ENCODE results near the gene HERC4. TPM values are rescaled to one million over a fixed set of nuclear protein-coding genes. Genes with fewer than 3 reads are reported as not detected.
A peak's percentile ranks its signal among the peaks of the same experiment; 100 is the strongest.

HERC4 gene
- total and polyA plus RNA-seq, 8 donors: 11.2 to 30.7 (median 14.1) TPM

DNA sequence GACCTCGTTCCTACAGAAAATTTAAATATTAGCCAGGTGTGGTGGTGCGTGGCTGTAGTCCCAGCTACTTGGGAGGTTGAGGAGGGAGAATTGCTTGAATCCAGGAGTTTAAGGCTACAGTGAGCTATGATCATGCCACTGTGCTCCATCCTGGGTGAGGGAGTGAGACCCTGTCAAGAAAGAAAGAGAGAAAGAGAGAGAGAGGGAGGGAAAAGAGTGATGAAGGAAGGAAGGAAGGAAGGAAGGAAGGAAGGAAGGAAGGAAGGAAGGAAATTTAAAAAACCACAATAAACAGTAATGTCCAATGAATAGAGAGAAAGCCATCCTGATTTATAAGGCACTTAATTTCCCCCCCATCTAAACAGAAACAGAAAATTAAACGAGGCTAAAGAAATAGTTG is 43.6 kb upstream of the HERC4 start:
- Histone ChIP-seq H3K27me3 (no peaks in the 10 kb centered on the region), H3K4me1 (no peaks in the 10 kb centered on the region), H3K27ac (no peak overlapping the region), H3K4me3 (no peak overlapping the region), H3K9me3 (no peaks in the 10 kb centered on the region), H3K36me3 (no peaks in the 10 kb centered on the region)
- TF ChIP-seq, protein P1, sequence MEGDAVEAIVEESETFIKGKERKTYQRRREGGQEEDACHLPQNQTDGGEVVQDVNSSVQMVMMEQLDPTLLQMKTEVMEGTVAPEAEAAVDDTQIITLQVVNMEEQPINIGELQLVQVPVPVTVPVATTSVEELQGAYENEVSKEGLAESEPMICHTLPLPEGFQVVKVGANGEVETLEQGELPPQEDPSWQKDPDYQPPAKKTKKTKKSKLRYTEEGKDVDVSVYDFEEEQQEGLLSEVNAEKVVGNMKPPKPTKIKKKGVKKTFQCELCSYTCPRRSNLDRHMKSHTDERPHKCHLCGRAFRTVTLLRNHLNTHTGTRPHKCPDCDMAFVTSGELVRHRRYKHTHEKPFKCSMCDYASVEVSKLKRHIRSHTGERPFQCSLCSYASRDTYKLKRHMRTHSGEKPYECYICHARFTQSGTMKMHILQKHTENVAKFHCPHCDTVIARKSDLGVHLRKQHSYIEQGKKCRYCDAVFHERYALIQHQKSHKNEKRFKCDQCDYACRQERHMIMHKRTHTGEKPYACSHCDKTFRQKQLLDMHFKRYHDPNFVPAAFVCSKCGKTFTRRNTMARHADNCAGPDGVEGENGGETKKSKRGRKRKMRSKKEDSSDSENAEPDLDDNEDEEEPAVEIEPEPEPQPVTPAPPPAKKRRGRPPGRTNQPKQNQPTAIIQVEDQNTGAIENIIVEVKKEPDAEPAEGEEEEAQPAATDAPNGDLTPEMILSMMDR (IDR thresholded peaks at IDR 0.05): no peak
- intact Hi-C loops (cut with DNase I): no loop called here
- ATAC-seq: no peak
- 74 to 90% methylated on average over 3 of the region's 3 CpGs for WGBS, 2 donors
- no peak for DNase-seq
- FAIRE-seq: no peak

DNA sequence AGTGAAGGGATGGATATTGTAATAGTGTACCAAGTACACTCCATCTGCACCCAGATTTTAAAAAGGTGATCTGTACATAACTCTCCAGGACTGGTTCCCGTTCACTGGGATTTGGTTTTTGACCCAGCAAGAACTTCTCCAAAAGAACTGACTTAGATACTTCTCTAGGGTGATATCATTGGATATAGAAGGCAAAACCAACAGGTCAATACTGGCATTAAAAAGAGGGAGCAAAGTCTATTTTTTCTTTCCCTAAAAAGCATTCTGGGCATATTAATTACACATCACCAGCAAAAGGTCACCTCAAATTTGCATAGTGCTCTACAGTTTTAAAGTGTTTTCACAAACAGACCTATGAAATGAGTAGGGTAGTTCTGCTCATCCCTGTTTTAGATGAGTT is 37.8 kb upstream of the HERC4 start:
- Histone ChIP-seq H3K4me1 (no peaks in the 10 kb centered on the region), H3K4me3 (no peak overlapping the region), H3K27ac (no peak overlapping the region), H3K27me3 (no peaks in the 10 kb centered on the region), H3K9me3 (no peaks in the 10 kb centered on the region), H3K36me3 (no peaks in the 10 kb centered on the region)
- TF ChIP-seq, protein P1 (IDR thresholded peaks at IDR 0.05): no peak
- intact Hi-C loops (cut with DNase I): no loop called here
- no peak for DNase-seq
- no peak for FAIRE-seq
- 77 to 92% methylated on average over 1 of the region's 1 CpG for WGBS, 2 donors
- ATAC-seq: no peak

- ATAC-seq: peak in 2 of 4 donors; percentile 46 to 60
- Histone ChIP-seq H3K36me3 (no peaks in the 10 kb centered on the region), H3K9me3 (no peaks in the 10 kb centered on the region), H3K27me3 (no peaks in the 10 kb centered on the region), H3K4me1 (peaks cover 0 to 4% (median 4%) of the 10 kb centered on the region in 3 donors), H3K4me3 (peak overlapping the region in 1 of 4 donors; percentile 4), H3K27ac (no peak overlapping the region)
- WGBS, 2 donors: 37 to 47% methylated on average over 2 of the region's 2 CpGs
- intact Hi-C loops (cut with DNase I): no loop called here
- DNase-seq: peak in 1 of 6 donors; percentile 22
- TF ChIP-seq, protein P1 (IDR thresholded peaks at IDR 0.05): no peak
- FAIRE-seq: no peak
Measured at GRCh38 chr10:68111584-68111983, 36.5 kb upstream of the HERC4 start.

DNA sequence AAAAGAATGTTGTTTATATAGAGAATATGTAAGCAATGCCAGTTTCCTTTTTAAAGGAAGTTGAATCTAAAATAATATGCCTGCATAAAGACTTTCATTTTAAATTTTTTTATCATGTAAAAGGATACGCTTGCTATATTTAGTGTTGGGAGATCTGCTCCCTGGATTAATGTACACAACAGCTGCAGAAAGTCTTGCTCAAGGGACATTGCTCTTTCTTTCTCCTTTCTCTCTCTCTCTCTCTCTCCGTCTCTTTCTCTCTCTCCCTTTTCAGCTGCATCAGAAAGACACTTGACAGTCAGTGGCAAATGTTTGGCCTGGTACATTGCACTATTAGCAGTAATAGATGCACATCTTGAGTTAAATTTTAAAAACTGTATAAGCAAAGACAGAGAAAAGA is 34.9 kb upstream of the HERC4 start:
- TF ChIP-seq, protein P1 (IDR thresholded peaks at IDR 0.05): no peak
- intact Hi-C loops (cut with DNase I): no loop called here
- no peak for DNase-seq
- Histone ChIP-seq H3K4me1 (peaks cover 5 to 16% (median 11%) of the 10 kb centered on the region in 3 donors), H3K4me3 (peak overlapping the region in 1 of 4 donors; percentile 6), H3K36me3 (no peaks in the 10 kb centered on the region), H3K9me3 (no peaks in the 10 kb centered on the region), H3K27ac (peak overlapping the region in 1 of 4 donors; percentile 8), H3K27me3 (no peaks in the 10 kb centered on the region)
- FAIRE-seq: no peak
- peak in 2 of 4 donors; percentile 22 to 32 for ATAC-seq
- WGBS, 2 donors: 29 to 44% methylated on average over 2 of the region's 2 CpGs

DNA sequence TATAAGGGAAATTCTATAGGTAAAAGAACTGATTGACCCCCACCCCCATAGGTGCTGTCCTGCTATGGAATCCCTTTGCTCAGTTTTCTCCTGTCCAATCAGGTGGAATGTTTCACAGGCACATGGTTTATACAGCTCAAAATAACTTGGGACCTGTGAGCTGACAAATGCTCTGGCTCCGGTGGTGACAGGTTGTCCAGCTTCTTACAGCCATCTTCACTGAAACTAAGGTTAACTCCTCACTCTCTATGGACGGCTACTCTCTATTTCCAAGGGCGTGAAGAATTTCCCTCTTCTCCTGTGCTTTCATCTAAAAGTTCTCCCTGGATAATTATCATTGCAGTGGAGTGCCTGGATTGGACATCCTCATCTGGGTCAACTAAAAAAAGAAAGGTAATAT is 34.2 kb upstream of the HERC4 start, which contains the start of gene MYPN:
Gene MYPN, plus strand, starts transcription at position 158 of the 400 bp plus-strand sequence. CDS start 11,951 bp downstream, outside the sequence.
- Histone ChIP-seq H3K27me3 (no peaks in the 10 kb centered on the region), H3K9me3 (no peaks in the 10 kb centered on the region), H3K36me3 (no peaks in the 10 kb centered on the region), H3K27ac (peak within 1 kb of the TSS in 1 of 4 donors; percentile 8), H3K4me1 (peaks cover 7 to 18% (median 11%) of the 10 kb centered on the region in 3 donors), H3K4me3 (peak within 1 kb of the TSS in 1 of 4 donors; percentile 6)
- TF ChIP-seq, protein P1 (IDR thresholded peaks at IDR 0.05): no peak
- no peak for FAIRE-seq
- ATAC-seq: peak; percentile 35 to 64 (median 55)
- DNase-seq: peak in 1 of 6 donors; percentile 15
- 41 to 46% methylated on average over 3 of the region's 3 CpGs for whole genome bisulfite sequencing, 2 donors
- intact Hi-C loops (cut with DNase I): no loop called here
